ENCODE data around the gene SLC25A25. TPM values are rescaled to one million over a fixed set of nuclear protein-coding genes. Genes with fewer than 3 reads are reported as not detected.
"Not testable (repeated sequence)": the region's sequence is repeated elsewhere in the genome, so short reads cannot be mapped to it uniquely, and the experiment has no call there.

SLC25A25 gene
- total RNA-seq, 2 donors from 2014 or later = 12.9 to 13.1 TPM

DNA sequence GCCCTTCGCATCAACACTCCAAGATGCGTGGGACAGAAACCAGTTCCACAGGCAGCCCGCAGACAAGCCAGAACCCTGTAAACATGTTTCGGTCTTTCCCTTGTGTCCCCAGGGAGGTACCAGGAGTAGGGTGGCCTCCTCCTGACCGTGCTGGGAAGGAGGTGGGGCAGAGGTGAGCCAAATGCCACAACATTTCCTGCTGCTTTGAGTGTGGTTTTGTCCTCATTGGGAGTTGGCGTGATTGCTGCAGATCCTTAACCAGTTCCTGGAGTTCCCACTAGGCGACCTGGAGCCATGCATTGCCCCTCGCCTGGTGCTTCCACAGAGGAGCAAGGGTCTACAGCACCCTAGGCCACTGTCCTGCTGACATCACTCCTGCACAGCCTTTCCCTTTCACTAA, 67.5 kb downstream of the SLC25A25 start:
- H3K4me3 ChIP-seq (ENCODE audit: low read length); H3K27ac Mint-ChIP-seq; H3K4me1 Mint-ChIP-seq; H3K36me3 ChIP-seq (ENCODE audit: control insufficient read depth, insufficient read depth, low read length); H3K4me1 ChIP-seq (ENCODE audit: control insufficient read depth, insufficient read depth, low read length); H3K4me3 Mint-ChIP-seq; H3K36me3 Mint-ChIP-seq (ENCODE audit: low read depth); H3K9me3 Mint-ChIP-seq; H3K9ac ChIP-seq (ENCODE audit: extremely low read depth, low read length, poor library complexity, severe bottlenecking); H3K9me3 ChIP-seq (ENCODE audit: control insufficient read depth, low read length): not testable (repeated sequence)
- TF ChIP-seq, protein P1, sequence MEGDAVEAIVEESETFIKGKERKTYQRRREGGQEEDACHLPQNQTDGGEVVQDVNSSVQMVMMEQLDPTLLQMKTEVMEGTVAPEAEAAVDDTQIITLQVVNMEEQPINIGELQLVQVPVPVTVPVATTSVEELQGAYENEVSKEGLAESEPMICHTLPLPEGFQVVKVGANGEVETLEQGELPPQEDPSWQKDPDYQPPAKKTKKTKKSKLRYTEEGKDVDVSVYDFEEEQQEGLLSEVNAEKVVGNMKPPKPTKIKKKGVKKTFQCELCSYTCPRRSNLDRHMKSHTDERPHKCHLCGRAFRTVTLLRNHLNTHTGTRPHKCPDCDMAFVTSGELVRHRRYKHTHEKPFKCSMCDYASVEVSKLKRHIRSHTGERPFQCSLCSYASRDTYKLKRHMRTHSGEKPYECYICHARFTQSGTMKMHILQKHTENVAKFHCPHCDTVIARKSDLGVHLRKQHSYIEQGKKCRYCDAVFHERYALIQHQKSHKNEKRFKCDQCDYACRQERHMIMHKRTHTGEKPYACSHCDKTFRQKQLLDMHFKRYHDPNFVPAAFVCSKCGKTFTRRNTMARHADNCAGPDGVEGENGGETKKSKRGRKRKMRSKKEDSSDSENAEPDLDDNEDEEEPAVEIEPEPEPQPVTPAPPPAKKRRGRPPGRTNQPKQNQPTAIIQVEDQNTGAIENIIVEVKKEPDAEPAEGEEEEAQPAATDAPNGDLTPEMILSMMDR (conservative IDR thresholded peaks at IDR 0.05) = peak; percentile 28
- 88 to 89% methylated on average over 4 to 8 of the region's 8 CpGs for WGBS, 2 experiments (ENCODE audit: insufficient coverage in 1 of 2, insufficient read length in 1 of 2)
- Histone ChIP-seq H3K27me3 (ENCODE audit: control insufficient read depth, insufficient read depth, low read length, poor library complexity, severe bottlenecking) (peaks cover 11% of the 10 kb centered on the region), H3K27ac (ENCODE audit: low read depth, low read length) (peak overlapping the region; percentile 24)
- peak; percentile 48 for DNase-seq
- H3K27me3 Mint-ChIP-seq (ENCODE audit: insufficient read depth) = peaks cover 38% of the 10 kb centered on the region

DNA sequence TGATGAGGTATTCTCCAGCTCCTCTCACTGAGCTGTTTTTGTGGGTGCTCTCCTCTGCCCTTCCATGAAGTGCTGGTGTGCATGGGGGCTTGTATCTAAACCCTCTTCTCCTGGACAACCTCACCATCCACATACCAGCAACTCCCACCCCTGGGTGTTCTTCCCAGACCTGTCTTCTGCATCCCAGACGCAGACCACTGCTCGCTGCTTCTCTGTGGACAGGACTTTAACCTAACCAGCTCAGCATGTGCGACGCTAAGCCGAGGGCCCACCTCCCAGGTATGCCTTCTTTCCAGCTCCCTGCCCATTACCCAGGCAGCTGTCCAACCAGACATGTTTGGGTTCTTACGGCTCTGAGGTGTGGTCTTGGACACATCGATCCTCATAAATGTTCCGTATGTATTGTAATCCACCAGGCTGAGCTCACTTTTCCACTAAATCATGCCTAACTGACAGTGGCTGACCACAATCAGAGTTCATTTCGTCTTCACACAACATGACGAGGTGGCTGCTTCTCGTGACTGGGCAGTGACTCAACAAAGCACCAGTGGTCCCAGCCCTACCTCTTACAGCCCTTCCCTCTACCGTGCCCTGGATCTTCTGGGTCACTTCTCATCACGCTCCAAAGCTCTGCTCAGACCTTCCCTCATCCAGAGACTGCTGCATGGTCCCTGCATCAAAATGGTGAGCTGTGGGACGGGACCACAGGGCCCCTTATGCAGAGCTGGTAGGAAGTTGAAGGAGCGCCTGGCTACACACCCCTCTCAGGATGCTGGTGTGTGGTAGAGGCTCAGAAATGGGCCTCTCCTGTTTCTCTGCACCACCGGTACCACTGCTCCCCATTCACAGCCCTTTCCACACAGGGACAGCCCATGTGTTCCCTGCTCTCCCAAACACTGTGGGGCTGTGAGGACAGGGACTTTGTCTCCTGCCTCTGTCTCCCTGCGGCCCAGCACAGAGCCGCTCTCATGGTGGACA, 69.1 kb downstream of the SLC25A25 start:
- H3K27ac Mint-ChIP-seq = no peak overlapping the region
- 93 to 98% methylated on average over 16 to 18 of the region's 18 CpGs for WGBS, 2 experiments (ENCODE audit: insufficient coverage in 1 of 2, insufficient read length in 1 of 2)
- DNase-seq = peak; percentile 29

DNA sequence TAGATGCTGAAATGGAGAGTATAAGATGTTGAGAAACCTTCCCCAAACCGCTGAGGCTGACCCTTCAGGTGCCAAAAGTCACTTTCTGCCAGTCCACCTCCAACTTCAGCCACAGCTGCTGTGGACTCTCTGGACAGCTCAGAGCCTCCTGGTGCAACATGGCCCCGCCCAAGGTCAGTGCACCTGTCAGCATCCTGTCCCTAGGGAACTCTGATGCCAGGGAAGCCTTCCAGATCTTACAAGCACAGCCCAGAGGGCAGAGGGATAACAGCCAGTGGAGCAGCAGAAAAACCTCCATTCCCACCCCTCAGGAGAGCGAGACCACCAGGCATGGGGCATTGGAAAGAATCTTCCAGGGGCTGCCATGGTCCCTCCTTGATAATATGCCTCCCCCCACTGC, 70.0 kb downstream of the SLC25A25 start:
- no peaks in the 10 kb centered on the region for H3K4me1 Mint-ChIP-seq
- DNase-seq = no peak
- no peaks in the 10 kb centered on the region for H3K36me3 Mint-ChIP-seq (ENCODE audit: low read depth)
- H3K4me3 ChIP-seq (ENCODE audit: low read length) = no peak overlapping the region
- no peaks in the 10 kb centered on the region for H3K36me3 ChIP-seq (ENCODE audit: control insufficient read depth, insufficient read depth, low read length)
- no peak overlapping the region for H3K4me3 Mint-ChIP-seq
- TF ChIP-seq, protein P1 (conservative IDR thresholded peaks at IDR 0.05) = no peak
- H3K4me1 ChIP-seq (ENCODE audit: control insufficient read depth, insufficient read depth, low read length) = no peaks in the 10 kb centered on the region
- no peak overlapping the region for H3K27ac ChIP-seq (ENCODE audit: low read depth, low read length)
- peaks cover 9% of the 10 kb centered on the region for H3K27me3 ChIP-seq (ENCODE audit: control insufficient read depth, insufficient read depth, low read length, poor library complexity, severe bottlenecking)
- no peaks in the 10 kb centered on the region for H3K9me3 Mint-ChIP-seq
- H3K9me3 ChIP-seq (ENCODE audit: control insufficient read depth, low read length) = peaks cover 9% of the 10 kb centered on the region
- no peak overlapping the region for H3K27ac Mint-ChIP-seq
- H3K9ac ChIP-seq (ENCODE audit: extremely low read depth, low read length, poor library complexity, severe bottlenecking) = no peak overlapping the region
- 85% methylated on average over 3 of the region's 3 CpGs; no CpG with 5 or more reads in 1 of the 2 experiments for WGBS, 2 experiments (ENCODE audit: insufficient coverage in 1 of 2, insufficient read length in 1 of 2)
- peaks cover 20% of the 10 kb centered on the region for H3K27me3 Mint-ChIP-seq (ENCODE audit: insufficient read depth)

More for the DNA sequence above, 69.1 kb downstream of the SLC25A25 start:
- Histone ChIP-seq H3K4me1 (ENCODE audit: control insufficient read depth, insufficient read depth, low read length) (no peaks in the 10 kb centered on the region), H3K9me3 (ENCODE audit: control insufficient read depth, low read length) (peaks cover 9% of the 10 kb centered on the region), H3K27me3 (ENCODE audit: control insufficient read depth, insufficient read depth, low read length, poor library complexity, severe bottlenecking) (peaks cover 11% of the 10 kb centered on the region), H3K4me3 (ENCODE audit: low read length) (no peak overlapping the region), H3K27ac (ENCODE audit: low read depth, low read length) (no peak overlapping the region), H3K9ac (ENCODE audit: extremely low read depth, low read length, poor library complexity, severe bottlenecking) (no peak overlapping the region), H3K36me3 (ENCODE audit: control insufficient read depth, insufficient read depth, low read length) (no peaks in the 10 kb centered on the region)
- H3K36me3 Mint-ChIP-seq (ENCODE audit: low read depth) = no peaks in the 10 kb centered on the region
- H3K27me3 Mint-ChIP-seq (ENCODE audit: insufficient read depth) = peaks cover 26% of the 10 kb centered on the region
- H3K4me1 Mint-ChIP-seq = peaks cover 4% of the 10 kb centered on the region
- no peak overlapping the region for H3K4me3 Mint-ChIP-seq
- no peaks in the 10 kb centered on the region for H3K9me3 Mint-ChIP-seq
- TF ChIP-seq, protein P1 (conservative IDR thresholded peaks at IDR 0.05) = no peak

Data from endodermal cell (in vitro differentiated cells).